Activated CD8-positive, alpha-beta memory T cell treated with anti-CD3 and anti-CD28 coated beads for 4 hours (primary cell): ENCODE measurements around the gene SNX25.

Experiments used
- DNase-seq, 2 donors: peaks; one replicate each; pipeline ENCODE4 v3.0.0-alpha.2; 2020; ENCODE audit warnings: low read depth in 2 of 2

The SNX25 gene

GRCh38 chr4:185259719-185260118 is 50.3 kb downstream of the SNX25 start:
- DNase-seq = no peak

- no peak for DNase-seq
Measured at GRCh38 chr4:185261946-185262345, 52.5 kb downstream of the SNX25 start.

GRCh38 chr4:185263419-185263818 is 54.0 kb downstream of the SNX25 start:
- DNase-seq = no peak

GRCh38 chr4:185265942-185266341 is 56.5 kb downstream of the SNX25 start:
- no peak for DNase-seq

DNA sequence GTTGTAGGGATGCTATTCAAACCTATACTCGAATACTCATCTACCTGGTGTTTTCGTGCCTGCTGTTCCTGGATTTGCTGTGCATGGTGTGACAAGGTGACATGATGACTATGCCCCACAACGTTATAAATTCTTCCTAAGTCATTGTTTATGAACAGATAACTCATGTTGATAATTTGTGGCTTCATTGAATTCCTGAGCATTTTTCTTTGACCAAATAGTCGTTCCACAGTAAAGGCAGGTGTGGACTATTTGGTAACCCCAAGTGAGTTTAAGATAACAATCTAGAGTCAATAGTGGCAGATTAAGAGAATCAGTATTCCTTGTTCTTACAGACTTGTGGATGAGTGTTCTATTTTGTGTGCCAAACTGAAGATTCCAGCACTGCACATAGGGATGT is 59.9 kb downstream of the SNX25 start:
- no peak for DNase-seq

- DNase-seq = no peak
Measured at GRCh38 chr4:185270037-185270436, 60.6 kb downstream of the SNX25 start.

DNA sequence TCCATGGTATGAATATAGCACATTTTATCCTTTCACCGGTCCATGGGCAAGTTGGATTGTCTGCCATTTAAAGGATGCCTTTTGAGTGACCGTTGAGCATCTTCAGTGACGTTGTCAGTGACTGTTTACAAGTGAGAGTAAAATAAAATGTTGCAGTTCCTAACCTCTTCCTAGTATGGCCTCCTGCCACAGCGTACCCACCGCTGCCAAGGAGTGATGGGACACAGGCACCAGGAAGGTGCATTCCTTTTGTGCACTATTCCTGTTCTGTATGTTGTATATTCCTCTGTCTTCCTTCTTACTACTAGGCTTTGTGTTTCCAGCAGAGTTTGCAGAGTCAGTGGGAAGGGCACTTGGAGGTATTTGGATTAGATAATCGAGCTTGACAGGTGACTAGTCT is 61.5 kb downstream of the SNX25 start:
- no peak for DNase-seq

DNA sequence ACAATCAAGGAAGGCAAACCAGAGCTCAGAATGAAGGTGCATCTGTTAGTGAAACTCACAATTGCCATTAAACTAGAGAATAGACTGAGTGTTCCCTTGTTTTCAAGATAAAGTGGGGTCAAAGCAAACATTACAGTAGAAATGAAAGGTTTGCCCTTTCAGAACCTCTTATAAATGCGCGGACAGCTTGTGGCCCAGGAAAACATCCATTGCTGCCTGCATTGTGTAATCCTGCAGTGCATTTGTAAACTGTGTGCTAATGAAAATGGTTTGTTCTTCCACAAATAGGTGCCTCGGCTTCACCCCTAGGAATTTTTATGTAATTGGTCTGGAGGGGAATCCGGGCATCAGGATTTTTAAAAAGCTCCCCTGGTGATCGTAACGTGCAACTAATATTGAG is 62.8 kb downstream of the SNX25 start:
- DNase-seq = no peak

- no peak for DNase-seq
Measured at GRCh38 chr4:185275501-185275900, 66.1 kb downstream of the SNX25 start.

DNA sequence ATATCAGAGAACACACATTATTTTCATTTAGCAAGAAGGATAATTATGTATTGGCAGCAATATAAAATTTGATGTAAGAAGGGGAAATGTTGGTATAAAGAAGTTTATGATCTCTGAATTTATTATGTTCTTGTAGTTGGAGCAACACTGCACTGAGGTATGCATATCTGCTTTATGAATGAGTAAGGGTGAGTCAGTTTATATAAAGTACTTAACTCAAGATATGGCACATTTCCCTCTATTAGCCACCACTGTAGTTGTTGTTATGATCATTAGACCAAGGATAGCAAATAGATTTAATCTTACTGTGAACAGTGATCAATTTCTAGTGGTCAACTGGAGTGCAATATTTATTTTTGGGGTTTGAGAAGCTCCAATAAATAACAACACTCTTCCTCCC is 66.6 kb downstream of the SNX25 start:
- DNase-seq = no peak

DNA sequence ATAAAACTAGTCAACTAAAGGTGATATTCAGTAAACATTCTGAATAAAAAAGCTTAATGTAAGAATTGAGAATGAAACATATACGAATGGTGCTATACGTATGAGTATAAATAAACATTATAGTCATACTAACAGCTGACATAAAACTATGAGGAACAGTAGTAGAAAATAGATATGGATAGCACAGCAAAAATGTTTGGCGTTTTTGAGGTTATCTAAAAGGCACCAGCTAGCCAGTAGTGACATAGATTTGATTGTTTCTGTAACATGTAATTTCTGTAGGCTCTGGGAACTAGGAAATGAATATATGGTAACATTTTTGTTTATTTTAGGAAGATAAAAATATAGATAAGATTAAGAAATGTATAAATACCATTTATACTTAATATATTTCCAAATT is 69.3 kb downstream of the SNX25 start:
- no peak for DNase-seq

DNA sequence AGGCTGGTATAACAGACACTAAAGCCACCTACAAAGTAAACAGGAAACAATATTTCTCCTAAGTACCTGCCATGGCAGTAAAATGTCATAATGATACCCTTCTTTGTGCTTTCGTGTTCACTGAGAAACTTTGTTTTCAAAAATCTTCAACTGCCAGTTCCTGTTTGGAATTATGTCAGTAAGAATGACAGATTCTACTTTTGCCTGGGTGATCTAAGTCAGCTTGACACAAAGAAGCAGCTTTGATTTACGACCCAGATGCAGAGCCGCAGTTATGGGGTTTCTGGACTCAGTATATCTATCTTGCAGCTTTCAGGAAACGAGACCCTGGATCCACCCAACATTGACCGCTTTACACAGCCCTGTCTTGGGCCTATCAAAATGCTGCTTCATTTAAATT is 71.2 kb downstream of the SNX25 start:
- no peak for DNase-seq

DNA sequence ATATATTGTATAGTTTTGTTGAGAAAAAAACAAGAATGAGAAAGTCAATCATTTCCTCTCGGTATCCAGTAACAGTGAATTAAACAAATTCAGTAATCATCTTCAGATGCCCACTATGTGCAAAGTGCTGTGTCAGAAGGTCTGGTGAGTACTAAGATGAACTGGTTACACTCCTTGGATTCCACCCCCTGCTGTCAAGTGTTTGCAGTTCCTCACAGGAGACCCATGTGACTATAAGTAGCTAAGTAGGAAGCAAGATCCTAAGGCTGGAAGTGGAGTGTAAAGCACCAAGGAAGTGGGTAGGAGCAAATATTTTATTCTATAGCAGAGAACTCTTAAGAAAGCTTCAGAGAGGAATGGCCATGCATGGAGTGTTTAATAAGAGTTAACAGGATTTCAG is 73.6 kb downstream of the SNX25 start:
- DNase-seq = no peak

DNA sequence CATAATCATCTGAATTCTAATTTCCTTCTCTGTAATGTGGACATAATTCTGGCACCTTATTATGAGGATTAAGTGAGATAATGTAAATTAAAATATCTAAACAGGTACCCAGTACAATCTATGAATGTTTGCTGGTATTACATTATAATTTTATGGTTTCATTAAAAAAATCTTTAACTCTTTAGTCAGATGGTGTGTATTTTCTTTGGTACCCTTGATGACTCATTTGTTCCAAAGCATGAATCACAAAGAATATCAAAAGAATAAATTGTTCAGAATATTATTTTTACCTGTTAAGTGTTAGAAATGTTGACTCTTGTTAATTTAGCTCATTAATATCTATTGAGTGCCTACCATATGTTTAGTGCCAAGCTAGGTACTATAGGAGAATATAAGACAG is 74.3 kb downstream of the SNX25 start:
- no peak for DNase-seq

DNA sequence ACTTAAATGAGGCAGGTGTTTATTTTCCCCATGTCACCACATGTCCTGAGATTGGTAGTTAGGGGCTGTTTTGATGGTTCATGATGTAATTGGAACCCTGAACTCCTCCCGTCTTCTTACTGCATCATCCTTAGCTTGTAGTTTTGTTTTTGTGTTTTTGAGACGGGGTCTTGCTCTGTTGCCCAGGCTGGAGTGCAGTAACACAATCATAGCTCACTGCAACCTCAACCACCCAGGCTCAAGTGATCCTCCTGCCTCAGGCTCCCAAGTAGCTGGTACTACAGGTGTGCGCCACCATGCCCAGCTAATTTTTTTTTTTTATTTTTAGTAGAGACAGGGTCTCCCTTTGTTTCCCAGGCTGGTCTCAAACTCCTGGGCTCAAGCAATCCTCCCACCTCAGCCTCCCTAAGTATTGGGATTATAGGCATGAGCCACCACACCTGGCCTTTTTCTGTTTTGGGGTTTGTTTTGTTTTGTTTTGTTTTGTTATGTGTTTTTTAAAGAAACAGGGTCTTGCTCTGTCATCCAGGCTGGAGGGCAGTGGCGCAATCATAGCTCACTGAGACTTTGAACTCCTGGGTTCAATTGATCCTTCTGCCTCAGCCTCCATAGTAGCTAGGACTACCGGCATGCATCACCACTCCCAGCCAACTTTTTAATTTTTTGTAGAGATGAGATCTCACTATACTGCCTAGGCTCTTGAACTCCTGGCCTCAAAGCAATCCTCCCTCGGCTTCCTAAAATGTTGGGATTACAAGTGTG is 76.4 kb downstream of the SNX25 start:
- no peak for DNase-seq

DNA sequence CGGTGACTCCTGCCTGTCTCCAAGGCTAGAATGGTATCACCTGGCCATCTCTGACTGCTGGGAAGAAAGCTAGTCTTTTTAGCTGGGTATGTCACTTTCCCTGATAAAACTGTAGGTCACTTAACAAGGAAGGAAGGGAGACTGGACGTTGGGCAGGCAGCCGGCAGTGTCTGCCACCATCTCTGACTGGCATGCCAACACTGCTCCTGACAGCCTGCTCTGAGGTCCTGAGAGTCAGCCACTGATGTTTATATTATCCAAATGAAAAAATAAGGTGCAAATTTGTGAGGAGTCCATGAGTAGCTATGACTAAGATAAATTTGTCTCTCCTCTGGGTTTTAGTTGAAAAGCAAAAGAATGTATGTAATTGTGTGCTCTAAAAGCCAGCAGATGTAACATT is 77.2 kb downstream of the SNX25 start:
- DNase-seq = no peak

DNA sequence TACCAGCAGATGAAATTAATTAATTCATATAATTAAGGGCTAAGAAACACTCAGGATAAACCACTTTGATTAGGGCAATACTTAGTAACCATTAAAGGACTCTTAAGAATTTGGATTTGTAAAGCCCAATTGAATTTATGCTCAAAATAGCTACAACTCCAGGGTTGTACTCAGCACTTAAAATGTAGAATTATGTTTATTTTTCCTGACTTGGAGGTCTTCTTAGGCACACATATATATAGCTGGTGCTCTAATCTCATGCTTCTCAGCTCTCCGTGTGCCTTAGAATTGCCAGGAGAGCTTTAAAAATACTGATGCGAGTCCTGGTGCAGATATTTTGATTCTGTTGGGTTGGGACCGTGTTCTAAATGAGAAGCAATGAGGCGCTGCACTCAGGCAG is 77.6 kb downstream of the SNX25 start:
- no peak for DNase-seq

GRCh38 chr4:185290018-185290607 is 80.7 kb downstream of the SNX25 start:
- DNase-seq = no peak

GRCh38 chr4:185290656-185291055 is 81.3 kb downstream of the SNX25 start:
- DNase-seq = no peak

- no peak for DNase-seq
Measured at GRCh38 chr4:185293202-185293601, 83.8 kb downstream of the SNX25 start.

- no peak for DNase-seq
Measured at GRCh38 chr4:185296665-185297460, 87.5 kb downstream of the SNX25 start.

DNA sequence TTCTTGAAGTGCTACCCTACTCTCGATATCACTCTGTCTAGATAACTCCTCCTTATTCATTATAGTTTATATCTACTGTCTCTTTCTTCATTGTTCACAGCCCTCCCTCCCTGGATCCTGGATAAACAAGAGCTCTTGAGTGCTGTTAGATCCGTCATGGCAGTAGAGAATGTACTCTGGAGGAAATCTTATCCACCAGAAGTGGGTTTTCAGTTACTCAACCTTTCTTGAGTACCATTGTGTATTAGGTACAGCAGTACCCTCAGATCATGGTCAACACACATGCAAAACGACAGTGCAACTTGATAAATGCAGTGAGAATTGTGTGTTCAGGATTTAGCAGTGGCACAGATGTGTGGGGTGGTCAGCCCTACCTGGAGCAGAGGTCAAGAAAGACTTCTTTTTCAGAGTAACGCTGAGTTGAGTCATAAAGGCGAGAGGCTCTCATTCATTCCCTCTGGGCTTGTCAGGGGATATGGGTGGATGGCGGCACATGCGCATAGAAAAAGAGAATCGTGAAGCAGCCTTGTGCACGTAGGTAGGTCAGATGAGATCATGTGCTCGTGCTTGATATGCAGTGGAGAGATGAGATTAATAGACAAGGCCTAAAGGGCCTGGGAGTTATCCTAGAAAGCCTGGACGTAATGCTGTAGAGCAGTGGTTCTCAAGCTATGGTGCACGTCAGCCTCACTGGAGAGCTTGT is 89.5 kb downstream of the SNX25 start:
- no peak for DNase-seq
